AG09319 (cell line): Measurements from ENCODE around the gene PRX.

Experiments
- DNase-seq: peaks from one replicate; pipeline ENCODE4 v3.0.0-alpha.2; 2010; ENCODE audit warnings: low read depth; ENCODE audit errors: extremely low read depth
- TF ChIP-seq, protein P1 (sequence below): IDR thresholded peaks from 2 replicates; pipeline ENCODE4 v1.5.1; 2011; ENCODE audit warnings: low read depth, mild to moderate bottlenecking, inconsistent platforms, low read length, moderate library complexity

The PRX gene

DNA sequence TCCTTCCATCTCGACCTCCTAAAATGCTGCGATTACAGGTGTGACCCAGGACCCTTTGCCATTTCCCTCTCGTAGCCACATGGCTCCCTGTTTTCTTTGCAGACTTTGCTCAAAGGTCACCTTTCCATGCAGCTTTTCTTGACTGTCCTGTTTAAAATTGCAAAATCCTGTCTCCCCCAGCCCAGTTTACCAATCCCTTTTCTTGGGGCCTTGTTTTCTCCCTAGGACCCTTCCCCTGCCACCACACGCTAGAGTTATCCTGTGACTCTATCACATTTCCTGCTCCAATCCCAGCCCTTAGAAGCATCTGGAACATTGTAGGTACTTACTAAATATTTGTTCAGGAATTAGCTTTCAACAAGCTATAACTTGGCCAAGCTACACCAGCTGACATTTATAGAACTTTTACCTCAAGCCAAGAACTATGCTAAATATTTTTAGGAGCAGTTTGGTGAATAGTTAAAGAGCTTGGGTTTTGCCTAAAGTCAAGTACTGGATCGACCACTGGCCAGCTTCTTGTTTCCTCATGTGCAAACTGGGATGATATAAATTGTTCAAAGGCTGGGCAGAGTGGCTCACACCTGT, 40.1 kb upstream of the PRX start:
- TF ChIP-seq, protein P1, sequence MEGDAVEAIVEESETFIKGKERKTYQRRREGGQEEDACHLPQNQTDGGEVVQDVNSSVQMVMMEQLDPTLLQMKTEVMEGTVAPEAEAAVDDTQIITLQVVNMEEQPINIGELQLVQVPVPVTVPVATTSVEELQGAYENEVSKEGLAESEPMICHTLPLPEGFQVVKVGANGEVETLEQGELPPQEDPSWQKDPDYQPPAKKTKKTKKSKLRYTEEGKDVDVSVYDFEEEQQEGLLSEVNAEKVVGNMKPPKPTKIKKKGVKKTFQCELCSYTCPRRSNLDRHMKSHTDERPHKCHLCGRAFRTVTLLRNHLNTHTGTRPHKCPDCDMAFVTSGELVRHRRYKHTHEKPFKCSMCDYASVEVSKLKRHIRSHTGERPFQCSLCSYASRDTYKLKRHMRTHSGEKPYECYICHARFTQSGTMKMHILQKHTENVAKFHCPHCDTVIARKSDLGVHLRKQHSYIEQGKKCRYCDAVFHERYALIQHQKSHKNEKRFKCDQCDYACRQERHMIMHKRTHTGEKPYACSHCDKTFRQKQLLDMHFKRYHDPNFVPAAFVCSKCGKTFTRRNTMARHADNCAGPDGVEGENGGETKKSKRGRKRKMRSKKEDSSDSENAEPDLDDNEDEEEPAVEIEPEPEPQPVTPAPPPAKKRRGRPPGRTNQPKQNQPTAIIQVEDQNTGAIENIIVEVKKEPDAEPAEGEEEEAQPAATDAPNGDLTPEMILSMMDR, result no peak
- no peak for DNase-seq

DNA sequence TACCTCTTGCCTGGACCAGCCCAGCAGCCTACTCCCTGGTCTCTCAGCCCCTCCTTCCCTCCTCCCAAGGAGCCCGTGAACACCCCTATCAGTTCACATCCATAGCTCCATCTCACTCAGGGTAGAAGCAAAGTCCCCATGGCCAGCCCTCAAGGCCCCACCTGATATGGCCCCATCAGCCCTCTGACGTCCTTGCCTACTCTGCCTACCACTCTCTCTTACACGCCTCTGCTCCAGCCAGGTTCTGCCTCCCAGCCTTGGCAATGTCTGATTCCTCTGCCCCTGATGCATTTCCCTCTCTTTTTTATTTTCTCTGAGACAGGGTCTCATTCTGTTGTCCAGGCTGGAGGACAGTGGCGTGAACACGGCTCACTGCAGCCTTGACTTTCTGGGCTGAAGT, 38.8 kb upstream of the PRX start:
- TF ChIP-seq, protein P1, result no peak
- DNase-seq, result no peak

DNA sequence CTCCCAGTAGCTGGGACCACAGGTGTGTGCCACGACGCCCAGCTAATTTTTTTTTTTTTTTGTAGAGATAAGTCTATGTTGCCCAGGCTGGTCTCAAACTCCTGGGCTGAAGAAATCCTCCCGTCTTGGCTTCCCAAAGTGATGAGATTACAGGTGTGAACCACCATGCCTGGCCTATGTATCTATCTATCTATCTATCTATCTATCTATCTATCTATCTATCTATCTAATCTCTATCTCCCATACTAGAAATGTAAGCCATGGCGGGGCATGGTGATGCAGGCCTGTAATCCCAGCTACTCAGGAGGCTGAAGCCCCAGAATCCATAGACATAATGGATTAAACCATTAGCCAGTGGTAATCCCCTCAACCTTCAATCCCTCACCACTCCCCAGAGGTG, 37.5 kb upstream of the PRX start:
- DNase-seq, result no peak
- TF ChIP-seq, protein P1, result no peak

DNA sequence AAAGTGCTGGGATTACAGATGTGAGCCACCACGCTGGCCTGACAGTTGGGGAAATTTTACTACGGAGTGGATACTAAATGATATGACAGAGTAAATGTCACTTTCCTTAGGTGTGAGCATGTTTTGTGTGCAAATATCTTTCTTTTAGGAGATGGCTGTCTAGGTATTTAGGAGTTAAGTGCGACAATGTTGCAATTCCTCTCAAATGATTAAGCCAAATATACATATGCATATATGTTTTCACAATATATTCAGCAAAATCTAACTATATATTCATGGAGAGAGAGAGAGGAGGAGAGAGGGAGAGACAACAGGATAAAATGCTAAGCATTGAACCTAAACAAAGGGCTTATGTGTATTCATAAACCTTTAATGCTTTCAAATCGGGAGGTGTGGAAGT, 36.3 kb upstream of the PRX start:
- TF ChIP-seq, protein P1, result no peak

DNA sequence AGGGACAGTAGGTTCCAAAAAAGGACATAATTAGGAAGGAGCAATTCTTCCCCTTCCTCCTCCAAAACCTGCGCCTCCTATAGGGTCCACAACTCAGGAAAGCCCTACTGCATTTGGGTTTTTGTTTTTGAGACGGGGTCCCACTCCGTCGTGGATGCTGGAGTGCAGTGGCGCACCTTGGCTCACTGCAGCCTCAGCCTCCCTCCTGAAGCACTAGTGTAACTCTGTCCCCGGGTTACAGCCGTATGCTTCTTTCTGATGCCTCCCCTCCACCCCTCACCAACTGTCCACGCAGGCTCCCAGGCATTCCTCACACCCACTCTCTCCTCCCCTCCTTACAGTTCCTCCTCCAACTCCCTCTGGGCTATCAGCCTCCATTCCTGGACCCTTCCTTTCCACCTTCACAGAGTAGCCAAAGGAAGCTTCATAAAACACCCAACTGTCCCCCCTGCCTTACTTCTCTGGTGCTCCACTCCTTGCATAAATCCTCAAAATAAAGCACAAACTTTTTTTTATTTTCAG, 33.1 kb upstream of the PRX start:
- DNase-seq, result no peak
- TF ChIP-seq, protein P1, result no peak

More for the DNA sequence above, 36.3 kb upstream of the PRX start:
- no peak for DNase-seq

DNA sequence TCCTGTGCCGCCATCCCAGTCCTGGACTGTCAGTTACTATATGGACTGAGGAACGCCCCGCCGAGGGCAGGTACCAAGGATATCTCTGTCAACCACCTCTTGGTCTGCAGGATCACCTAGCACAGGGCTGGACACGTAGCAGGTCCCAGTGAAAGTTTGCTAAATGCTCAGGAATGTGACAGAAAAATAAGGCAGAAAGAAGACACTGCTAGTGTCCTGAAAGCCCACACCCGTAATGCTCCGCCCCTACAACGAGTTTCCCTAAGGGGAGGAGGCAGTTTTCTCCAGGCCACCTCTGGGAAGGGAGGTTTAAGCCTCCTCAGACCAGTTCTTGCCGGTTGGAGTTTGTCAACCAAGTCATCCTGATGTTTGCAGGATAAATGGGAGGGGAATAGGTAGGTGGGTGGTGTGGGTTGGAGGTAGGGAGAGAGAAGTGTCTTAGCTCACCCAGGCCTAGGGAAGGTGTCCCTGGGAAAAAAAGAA, 32.6 kb upstream of the PRX start:
- TF ChIP-seq, protein P1, result no peak
- no peak for DNase-seq

DNA sequence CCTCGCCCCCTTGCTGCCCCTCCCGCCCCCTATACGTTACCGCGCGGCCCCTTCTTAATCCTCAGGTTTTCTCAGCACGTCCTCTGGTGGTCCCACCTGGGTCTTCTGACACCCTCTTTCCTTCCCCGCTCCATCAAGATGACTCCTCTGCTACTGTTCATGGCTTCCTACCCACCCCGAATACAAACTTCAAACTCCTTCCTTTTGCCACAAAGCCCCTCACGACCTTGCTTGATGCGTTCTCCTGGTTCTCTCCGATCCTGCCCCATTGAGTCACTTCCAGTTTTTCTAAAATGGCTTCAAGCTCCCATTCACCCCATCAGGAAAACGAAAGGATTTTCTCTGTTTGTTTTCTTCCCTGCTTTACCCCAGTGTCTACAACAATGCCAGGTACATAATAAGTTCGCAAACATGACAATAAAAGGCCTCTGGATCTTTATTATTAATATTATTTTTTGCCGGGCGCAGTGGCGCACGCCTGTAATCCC, 31.7 kb upstream of the PRX start:
- no peak for DNase-seq
- TF ChIP-seq, protein P1, result peak; percentile 27
